HepG2 (cell line): Measurements from ENCODE around the gene BMF. TPM values are rescaled to one million over a fixed set of nuclear protein-coding genes. Genes with fewer than 3 reads are reported as not detected.

Source experiments
- ATAC-seq: fragments of 200-7000 bp; cut with Tn5 transposase; 3 replicates; pipeline ENCODE4 v1.9.1; 2020; ENCODE audit warnings: mild to moderate bottlenecking, moderate library complexity
- BruUV-seq: library from RNA; stranded (reverse); fragments of 400-500 nt; replicated peaks from 2 replicates; lab custom pipeline; 2021; lab: Mats Ljungman, UMichigan
- CTCF ChIA-PET: fragments of 300-600 bp; formaldehyde crosslinking; extraction: SDS; loops from one replicate; lab custom pipeline; 2021; ENCODE audit warnings: low total read pairs, inconsistent platforms, low intra/inter-chr PET ratio; lab: Yijun Ruan, JAX
- POLR2A ChIA-PET: fragments of 350-600 bp; sonication (Branson Sonifier 250); formaldehyde crosslinking; loops from one replicate; lab custom pipeline; 2020; ENCODE audit warnings: antibody characterized with exemption, inconsistent platforms; lab: Yijun Ruan, JAX
- DNase-seq: peaks from one replicate; pipeline ENCODE4 v3.0.0-alpha.2; 2015; ENCODE audit warnings: low spot score
- FAIRE-seq: peaks from 3 replicates; lab custom pipeline; 2011; peaks lifted over from hg19 to GRCh38; lab: Jason Lieb, UNC
- H2AFZ ChIP-seq: one replicate; pipeline ENCODE4 v1.6.1; 2011; ENCODE audit warnings: low read length, inconsistent platforms
- H3K27ac ChIP-seq: fragments of 300-600 bp; 3 replicates; pipeline ENCODE4 v1.8.0; 2011; ENCODE audit warnings: mixed run types, mild to moderate bottlenecking, mixed read lengths, low read length, inconsistent platforms; ENCODE audit not compliant: insufficient read depth; ENCODE audit errors: extremely low read length
- H3K27me3 ChIP-seq, 2 experiments: fragments of 200-600 bp in 1 of 2; 2 replicates in 1 of 2; 3 replicates in 1 of 2; pipeline versions ENCODE4 v1.6.0 to v1.8.0; 2011; ENCODE audit warnings: low read length in 2 of 2, mild to moderate bottlenecking in 2 of 2, moderate library complexity in 2 of 2, inconsistent platforms in 1 of 2; ENCODE audit not compliant: insufficient read depth in 2 of 2, control insufficient read depth in 1 of 2
- H3K36me3 ChIP-seq, 2 experiments: fragments of 200-600 bp in 1 of 2; replicated peaks in 1 of 2; 2 replicates in 1 of 2; 3 replicates in 1 of 2; pipeline versions ENCODE4 v1.5.1 to v1.8.0; 2011; ENCODE audit warnings: low read length in 2 of 2, inconsistent platforms in 1 of 2; ENCODE audit not compliant: insufficient read depth in 2 of 2, control insufficient read depth in 1 of 2
- H3K4me1 ChIP-seq: 2 replicates; pipeline ENCODE4 v1.5.1; 2012; ENCODE audit warnings: low read length, inconsistent platforms; ENCODE audit not compliant: insufficient read depth
- H3K4me2 ChIP-seq: 2 replicates; pipeline ENCODE4 v1.6.0; 2011; ENCODE audit warnings: low read depth, low read length, inconsistent platforms
- H3K4me3 ChIP-seq, 3 experiments: fragments of 200-600 bp in 1 of 3; sonication (generic), shearing (Covaris generic) in 1 of 3; replicated peaks in 1 of 3; 2 replicates each; pipeline ENCODE4 v1.5.1; 2011 to 2016; ENCODE audit warnings: low read length in 3 of 3, inconsistent platforms in 2 of 3, low read depth in 2 of 3, mild to moderate bottlenecking in 2 of 3, control low read depth in 1 of 3, mixed read lengths in 1 of 3; ENCODE audit not compliant: insufficient read depth in 1 of 3
- H3K79me2 ChIP-seq: one replicate; pipeline ENCODE4 v1.6.1; 2011; ENCODE audit warnings: low read length, inconsistent platforms; ENCODE audit not compliant: insufficient read depth
- H3K9ac ChIP-seq: 2 replicates; pipeline ENCODE4 v1.6.0; 2011; ENCODE audit warnings: mild to moderate bottlenecking, low read depth, low read length, inconsistent platforms; ENCODE audit not compliant: insufficient read depth
- H3K9me3 ChIP-seq: 2 replicates; pipeline ENCODE4 v1.5.1; 2012; ENCODE audit warnings: mild to moderate bottlenecking, low read length
- H4K20me1 ChIP-seq: 2 replicates; pipeline ENCODE4 v1.6.0; 2011; ENCODE audit warnings: inconsistent platforms, mild to moderate bottlenecking, low read length, moderate library complexity; ENCODE audit not compliant: insufficient read depth
- ZNF101 ChIP-seq: sonication (generic); formaldehyde crosslinking; IDR thresholded peaks from 2 replicates; pipeline ENCODE4 v1.4.0; 2020; ENCODE audit warnings: mild to moderate bottlenecking, low read depth, missing genetic modification reagents, borderline replicate concordance
- ZNF761 ChIP-seq: sonication (generic); formaldehyde crosslinking; conservative IDR thresholded peaks from 2 replicates; pipeline ENCODE4 v1.4.0; 2020; ENCODE audit warnings: mild to moderate bottlenecking, missing genetic modification reagents
- WGBS: methylation state at CpG from one replicate; pipeline ENCODE4 v1.1.6; 2017; ENCODE audit warnings: low lambda C conversion rate; 5-methylcytosine and 5-hydroxymethylcytosine counted together
- in situ Hi-C: cut with HindIII; loops from 2 replicates; pipeline ENCODE4 v1.10.0; 2017; ENCODE audit warnings: low pct_unique_long_range_greater_than_20kb; ENCODE audit not compliant: extremely low pct_ligation_motif_present
- intact Hi-C: fragments of 100-400 bp; cut with micrococcal nuclease; formaldehyde crosslinking; loops from one replicate; pipeline ENCODE4 v1.10.0; 2022; ENCODE audit not compliant: unreplicated experiment
- polyA plus RNA-seq, 8 experiments: library from polyadenylated mRNA; depleted of rRNA in 3 of 8; stranded (reverse) in 7 of 8; unstranded in 1 of 8; fragments of >200 nt; fragmentation: Illumina TruSeq in 4 of 8; extraction: Trizol in 4 of 8; gene quantifications; 2 replicates each; pipeline versions ENCODE4 v1.2.1 to v1.2.3, GENCODE V29; 2011 to 2016; ENCODE audit warnings: low read depth in 4 of 8, missing spikeins in 1 of 8, mixed read lengths in 1 of 8; ENCODE audit not compliant: insufficient read depth in 1 of 8
- total RNA-seq, 5 experiments: library from RNA; depleted of rRNA; stranded (reverse); fragments of >200 nt; fragmentation: Illumina TruSeq; extraction: Trizol; gene quantifications; 2 replicates each; pipeline ENCODE4 v1.2.3, GENCODE V29; 2016; ENCODE audit warnings: low read depth in 1 of 5
- TF ChIP-seq, protein P1 (sequence below): sonication (generic); formaldehyde crosslinking; IDR thresholded peaks from 2 replicates; pipeline ENCODE4 v1.4.0; 2020; ENCODE audit warnings: missing genetic modification reagents
- TF ChIP-seq, protein P2 (sequence below): sonication (generic); formaldehyde crosslinking; IDR thresholded peaks from 2 replicates; pipeline ENCODE4 v1.5.0; 2020; ENCODE audit warnings: mild to moderate bottlenecking, missing genetic modification reagents, moderate library complexity
- TF ChIP-seq, protein P3 (sequence below): sonication (generic); formaldehyde crosslinking; IDR thresholded peaks from 2 replicates; pipeline ENCODE4 v1.9.0; 2021; ENCODE audit warnings: missing genetic modification reagents, borderline replicate concordance
- TF ChIP-seq, protein P4 (sequence below): sonication (generic); formaldehyde crosslinking; IDR thresholded peaks from 2 replicates; pipeline ENCODE4 v1.8.0; 2022; ENCODE audit warnings: mild to moderate bottlenecking, missing genetic modification reagents, borderline replicate concordance

The BMF gene
- total and polyA plus RNA-seq, 2 of the 13 experiments (the other 11 are each of a cell fraction or from before 2014, with no cell fraction given), result 8.7 to 15.9 TPM

DNA sequence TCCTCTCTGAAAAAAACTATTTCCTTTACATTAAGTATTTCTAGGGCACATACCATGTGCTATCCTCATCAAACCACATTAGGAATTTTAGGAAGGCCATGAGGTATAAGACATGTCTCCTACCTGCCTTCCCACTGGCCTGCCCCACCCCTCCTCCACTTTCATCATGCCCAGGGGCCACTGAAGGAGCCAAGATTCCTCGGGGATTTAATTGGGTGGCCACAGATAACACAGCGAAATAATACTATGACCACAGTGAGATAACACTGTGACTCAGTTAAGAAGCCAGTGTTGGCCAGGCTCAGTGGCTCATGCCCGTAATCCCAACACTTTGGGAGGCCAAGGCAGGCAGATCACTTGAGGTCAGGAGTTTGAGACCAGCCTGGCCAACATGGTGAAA is 9.8 kb upstream of the BMF start:
- Histone ChIP-seq H3K4me3 (no peak overlapping the region), H3K9ac (no peak overlapping the region), H4K20me1 (no peaks in the 10 kb centered on the region), H3K79me2 (no peaks in the 10 kb centered on the region), H3K27ac (no peak overlapping the region), H3K4me2 (no peak overlapping the region)
- ATAC-seq (no peak), DNase-seq (no peak), FAIRE-seq (no peak)
- intact Hi-C loops, result no loop called here
- POLR2A ChIA-PET, result no interaction called here
- TF ChIP-seq, protein P1, sequence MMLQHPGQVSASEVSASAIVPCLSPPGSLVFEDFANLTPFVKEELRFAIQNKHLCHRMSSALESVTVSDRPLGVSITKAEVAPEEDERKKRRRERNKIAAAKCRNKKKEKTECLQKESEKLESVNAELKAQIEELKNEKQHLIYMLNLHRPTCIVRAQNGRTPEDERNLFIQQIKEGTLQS (CRISPR knock-in tag), result no peak
- TF ChIP-seq, protein P2, sequence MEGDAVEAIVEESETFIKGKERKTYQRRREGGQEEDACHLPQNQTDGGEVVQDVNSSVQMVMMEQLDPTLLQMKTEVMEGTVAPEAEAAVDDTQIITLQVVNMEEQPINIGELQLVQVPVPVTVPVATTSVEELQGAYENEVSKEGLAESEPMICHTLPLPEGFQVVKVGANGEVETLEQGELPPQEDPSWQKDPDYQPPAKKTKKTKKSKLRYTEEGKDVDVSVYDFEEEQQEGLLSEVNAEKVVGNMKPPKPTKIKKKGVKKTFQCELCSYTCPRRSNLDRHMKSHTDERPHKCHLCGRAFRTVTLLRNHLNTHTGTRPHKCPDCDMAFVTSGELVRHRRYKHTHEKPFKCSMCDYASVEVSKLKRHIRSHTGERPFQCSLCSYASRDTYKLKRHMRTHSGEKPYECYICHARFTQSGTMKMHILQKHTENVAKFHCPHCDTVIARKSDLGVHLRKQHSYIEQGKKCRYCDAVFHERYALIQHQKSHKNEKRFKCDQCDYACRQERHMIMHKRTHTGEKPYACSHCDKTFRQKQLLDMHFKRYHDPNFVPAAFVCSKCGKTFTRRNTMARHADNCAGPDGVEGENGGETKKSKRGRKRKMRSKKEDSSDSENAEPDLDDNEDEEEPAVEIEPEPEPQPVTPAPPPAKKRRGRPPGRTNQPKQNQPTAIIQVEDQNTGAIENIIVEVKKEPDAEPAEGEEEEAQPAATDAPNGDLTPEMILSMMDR (CRISPR knock-in tag), result no peak
- TF ChIP-seq ZNF101 (no peak), ZNF761 (CRISPR knock-in tag) (no peak)
- TF ChIP-seq, protein P3, sequence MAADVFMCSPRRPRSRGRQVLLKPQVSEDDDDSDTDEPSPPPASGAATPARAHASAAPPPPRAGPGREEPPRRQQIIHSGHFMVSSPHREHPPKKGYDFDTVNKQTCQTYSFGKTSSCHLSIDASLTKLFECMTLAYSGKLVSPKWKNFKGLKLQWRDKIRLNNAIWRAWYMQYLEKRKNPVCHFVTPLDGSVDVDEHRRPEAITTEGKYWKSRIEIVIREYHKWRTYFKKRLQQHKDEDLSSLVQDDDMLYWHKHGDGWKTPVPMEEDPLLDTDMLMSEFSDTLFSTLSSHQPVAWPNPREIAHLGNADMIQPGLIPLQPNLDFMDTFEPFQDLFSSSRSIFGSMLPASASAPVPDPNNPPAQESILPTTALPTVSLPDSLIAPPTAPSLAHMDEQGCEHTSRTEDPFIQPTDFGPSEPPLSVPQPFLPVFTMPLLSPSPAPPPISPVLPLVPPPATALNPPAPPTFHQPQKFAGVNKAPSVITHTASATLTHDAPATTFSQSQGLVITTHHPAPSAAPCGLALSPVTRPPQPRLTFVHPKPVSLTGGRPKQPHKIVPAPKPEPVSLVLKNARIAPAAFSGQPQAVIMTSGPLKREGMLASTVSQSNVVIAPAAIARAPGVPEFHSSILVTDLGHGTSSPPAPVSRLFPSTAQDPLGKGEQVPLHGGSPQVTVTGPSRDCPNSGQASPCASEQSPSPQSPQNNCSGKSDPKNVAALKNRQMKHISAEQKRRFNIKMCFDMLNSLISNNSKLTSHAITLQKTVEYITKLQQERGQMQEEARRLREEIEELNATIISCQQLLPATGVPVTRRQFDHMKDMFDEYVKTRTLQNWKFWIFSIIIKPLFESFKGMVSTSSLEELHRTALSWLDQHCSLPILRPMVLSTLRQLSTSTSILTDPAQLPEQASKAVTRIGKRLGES, result no peak
- TF ChIP-seq, protein P4, sequence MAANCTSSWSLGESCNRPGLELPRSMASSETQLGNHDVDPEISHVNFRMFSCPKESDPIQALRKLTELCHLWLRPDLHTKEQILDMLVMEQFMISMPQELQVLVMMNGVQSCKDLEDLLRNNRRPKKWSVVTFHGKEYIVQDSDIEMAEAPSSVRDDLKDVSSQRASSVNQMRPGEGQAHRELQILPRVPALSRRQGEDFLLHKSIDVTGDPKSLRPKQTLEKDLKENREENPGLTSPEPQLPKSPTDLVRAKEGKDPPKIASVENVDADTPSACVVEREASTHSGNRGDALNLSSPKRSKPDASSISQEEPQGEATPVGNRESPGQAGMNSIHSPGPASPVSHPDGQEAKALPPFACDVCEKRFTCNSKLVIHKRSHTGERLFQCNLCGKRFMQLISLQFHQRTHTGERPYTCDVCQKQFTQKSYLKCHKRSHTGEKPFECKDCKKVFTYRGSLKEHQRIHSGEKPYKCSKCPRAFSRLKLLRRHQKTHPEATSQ (CRISPR knock-in tag), result no peak
- TF ChIP-seq, all 625 proteins: peak for 0
- H2AFZ ChIP-seq, result no peak overlapping the region
- CTCF ChIA-PET, result no interaction called here
- WGBS, result 34% methylated on average over 3 of the region's 3 CpGs
- H3K36me3 ChIP-seq, result no peaks in the 10 kb centered on the region
- no TSS peak for BruUV-seq
- H3K9me3 ChIP-seq, result no peaks in the 10 kb centered on the region
- H3K4me1 ChIP-seq, result peaks cover 14% of the 10 kb centered on the region
- in situ Hi-C loops, result no loop called here
- H3K27me3 ChIP-seq, result 0 out of 5 replicates have a peak, but pooled peaks cover 0 to 5% of the 10 kb centered on the region in 2 experiments
